ENCODE data around the gene LGR4.

The LGR4 gene

DNA sequence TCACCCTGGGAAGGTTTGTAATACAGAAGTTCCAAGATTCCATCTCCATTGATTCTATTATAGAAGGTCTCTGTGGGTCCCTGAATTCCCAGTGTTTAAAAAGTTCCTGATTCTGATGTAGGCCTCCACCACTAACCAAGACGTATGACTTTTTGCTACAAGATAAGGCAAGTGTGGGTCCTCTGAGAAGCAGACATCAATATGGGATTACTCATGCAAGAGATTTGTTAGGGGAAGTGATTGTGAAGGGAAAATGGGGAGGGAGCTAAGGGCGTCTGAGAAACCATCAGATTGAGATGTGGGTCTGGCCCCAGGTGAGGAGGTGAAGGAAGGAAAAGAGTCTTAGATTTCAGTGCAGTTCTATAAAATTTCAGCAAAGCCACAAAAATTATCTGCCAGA, 10.2 kb upstream of the LGR4 start:
- FAIRE-seq: no peak

DNA sequence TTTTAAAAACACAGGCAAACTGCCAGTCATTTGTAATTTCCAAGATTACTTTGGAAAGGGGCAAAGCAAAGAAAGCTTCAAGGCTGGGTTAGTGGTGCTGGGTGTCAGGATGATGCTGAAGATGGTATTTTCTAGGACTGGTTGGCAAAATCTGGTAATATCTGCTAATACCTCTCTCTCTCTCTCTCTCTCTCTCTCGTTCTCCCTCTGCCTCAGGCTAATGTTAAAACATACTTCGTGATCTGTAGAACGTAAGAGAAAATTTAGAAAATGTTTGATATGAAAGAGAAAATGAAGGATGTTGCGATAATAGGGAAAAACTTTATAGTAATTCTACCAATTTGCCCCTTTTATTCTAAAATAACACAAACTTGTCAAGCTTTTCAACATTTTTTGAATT, 9.4 kb upstream of the LGR4 start:
- FAIRE-seq: no peak

DNA sequence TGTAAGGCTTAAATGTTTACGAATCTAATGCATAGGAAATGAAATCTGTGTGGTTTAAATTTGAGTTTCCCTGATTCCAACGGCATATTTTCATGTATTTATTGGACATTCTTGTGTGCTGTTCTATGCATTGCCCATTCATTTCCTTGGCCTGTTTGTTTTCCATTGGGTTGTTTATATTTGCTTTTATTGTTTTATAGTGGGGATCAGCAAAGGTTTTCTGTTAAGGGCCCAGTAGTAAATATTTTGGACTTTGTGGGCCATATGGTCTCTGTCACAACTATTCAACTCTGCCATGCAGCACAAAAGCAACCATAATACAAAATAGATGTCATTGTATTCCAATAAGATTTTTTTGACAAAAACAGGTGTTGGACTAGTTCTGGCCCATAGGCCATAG, 5.2 kb upstream of the LGR4 start:
- no peak for FAIRE-seq

DNA sequence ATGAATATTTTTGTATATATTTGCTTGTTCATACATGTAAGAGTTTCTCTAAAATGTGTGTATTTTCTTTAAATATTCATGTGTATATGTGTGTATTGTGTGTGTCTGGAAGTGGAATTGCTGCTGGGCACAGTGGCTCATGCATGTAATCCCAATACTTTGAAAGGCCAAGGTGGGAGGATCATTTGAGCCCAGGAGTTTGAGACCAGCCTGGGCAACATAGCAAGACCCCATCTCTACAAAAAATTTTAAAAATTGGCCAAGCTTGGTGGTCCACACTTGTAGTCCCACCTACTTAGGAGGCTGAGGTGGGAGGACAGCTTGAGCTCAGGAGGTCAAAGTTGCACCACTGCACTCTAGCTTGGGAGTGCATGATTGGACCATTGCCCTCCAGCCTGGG, 4.7 kb upstream of the LGR4 start:
- no peak for FAIRE-seq

DNA sequence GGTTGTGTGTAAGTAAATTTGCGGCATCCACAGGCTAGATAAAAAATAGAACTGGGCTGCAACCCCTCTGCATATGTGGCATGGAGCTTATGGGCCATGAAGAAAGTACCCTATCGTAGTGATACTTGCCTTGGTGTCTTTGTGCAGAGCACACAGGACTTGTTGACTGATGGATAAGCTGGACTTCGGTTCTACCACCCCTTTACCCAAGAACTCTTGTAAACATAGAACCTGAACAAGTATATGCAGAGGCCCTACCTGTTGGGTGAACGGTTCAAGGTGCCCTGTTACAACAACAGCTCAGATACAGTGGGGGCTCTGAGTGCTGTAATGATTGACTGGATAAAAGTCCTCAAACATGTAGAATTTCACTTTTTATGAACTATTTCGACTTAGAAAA, 3.0 kb upstream of the LGR4 start:
- no peak for FAIRE-seq

DNA sequence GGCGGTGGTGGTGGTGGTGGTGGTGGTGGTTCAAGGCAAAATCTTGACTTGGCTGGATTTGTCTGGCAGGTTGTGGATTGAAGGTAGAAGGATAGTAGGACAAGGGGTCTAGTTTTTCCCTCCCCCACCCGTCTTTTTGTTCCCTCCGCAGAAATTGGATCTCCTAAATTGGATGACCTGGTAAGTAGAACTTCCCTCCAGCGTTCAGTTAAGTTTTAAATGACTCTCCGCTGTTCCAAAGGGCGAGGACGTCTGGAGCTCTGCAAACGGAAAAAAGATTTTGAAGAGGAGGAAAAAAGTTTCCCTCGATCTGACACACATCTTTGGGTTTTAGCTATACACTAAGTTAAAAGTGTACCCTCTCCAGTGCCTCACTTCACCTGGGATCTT, 422 bp upstream of the LGR4 start:
- FAIRE-seq: no peak

DNA sequence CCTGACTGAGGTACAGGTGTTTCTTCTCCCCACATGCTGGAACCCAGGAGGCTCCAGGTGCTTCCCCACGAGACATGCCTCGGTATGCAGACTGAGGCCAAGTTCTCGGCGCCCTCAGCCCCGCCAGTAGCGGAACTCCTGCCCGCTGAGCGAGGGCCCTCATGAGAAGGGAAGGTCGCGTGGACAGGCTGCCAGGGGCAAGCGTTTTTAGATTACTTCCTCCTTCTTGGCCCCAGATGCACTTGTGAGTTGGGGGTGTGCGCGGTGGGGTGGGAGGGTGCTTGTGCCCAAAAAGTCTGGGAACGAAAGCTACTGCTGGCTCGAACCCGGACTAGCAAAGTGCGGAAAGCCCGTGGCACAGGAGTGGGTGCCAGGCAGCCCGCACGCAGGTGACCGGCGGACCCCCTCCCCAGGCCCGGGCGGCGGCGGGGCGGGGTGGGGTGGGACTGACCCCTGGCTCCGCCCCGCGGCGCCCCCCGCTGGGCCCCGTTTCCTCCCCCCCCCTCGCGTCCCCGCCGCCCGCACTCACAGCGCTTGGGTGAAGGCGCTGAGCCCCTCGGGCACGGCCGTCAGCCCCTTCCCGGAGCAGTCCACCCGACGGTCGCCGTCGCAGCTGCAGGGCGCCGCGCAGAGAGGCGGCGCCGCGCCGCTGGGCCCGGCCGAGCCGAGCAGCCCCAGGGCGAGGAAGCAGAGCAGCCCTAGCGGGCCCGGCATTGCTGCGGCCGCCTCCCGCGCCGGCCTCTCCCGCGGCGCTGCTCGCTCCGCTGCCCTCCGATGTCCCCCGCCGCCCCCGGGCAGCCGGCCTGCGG, 797 bp downstream of the LGR4 start:
- no peak for FAIRE-seq

DNA sequence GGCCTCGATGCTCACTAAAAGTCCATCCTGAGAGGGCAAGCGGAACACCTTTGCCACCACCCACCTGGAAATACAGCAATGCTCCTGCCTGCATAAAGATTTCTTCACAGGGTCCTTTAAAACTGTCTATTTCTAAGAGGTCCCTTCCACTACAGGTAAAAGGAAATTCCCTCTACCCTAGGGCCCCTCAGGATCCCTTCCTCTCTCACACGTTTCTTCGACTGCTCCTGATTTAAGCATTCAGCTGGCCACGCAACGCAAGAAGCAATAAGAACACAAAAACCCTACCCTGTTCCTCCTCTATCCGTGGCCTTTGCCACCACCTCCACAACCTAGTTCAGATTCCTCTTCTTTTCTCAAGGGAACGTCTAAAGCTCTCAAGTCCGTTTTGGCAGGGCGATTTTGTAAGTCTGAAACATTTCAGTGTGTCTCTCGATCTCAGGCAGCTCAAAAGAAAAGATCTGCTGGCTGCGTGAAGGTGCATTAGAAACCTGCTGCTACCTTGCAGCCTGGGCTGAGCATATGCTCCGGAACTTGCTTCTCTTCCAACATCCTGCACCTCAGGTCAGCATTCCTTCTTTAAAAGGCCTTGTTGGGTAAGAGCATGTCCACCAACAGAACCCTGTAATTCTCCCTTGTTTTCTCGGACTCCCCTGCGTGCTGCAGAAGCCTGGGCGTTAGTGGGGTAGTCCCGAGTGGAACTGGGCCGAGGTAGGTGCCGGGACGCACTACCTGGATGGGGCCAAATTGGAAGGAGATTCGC, 1.6 kb downstream of the LGR4 start:
- no peak for FAIRE-seq

DNA sequence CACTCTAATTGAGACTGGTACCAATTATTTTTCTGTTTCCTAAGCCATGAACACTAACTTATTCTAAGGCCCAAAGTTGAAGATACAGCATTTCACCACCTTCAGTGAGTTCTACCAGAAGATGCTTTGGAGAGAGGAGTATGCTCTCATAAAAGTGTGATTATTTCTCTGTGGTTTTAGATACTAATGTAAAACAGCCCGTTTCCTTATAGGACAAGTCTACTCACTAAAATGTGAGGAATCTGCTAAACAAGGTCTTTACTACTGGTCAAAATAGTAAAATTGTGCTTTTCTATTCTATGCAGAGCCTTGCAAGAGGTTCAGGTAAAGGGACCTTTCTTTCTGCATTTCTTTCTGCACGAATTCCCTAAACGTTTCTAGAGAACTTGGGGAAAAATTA, 2.4 kb downstream of the LGR4 start:
- no peak for FAIRE-seq

DNA sequence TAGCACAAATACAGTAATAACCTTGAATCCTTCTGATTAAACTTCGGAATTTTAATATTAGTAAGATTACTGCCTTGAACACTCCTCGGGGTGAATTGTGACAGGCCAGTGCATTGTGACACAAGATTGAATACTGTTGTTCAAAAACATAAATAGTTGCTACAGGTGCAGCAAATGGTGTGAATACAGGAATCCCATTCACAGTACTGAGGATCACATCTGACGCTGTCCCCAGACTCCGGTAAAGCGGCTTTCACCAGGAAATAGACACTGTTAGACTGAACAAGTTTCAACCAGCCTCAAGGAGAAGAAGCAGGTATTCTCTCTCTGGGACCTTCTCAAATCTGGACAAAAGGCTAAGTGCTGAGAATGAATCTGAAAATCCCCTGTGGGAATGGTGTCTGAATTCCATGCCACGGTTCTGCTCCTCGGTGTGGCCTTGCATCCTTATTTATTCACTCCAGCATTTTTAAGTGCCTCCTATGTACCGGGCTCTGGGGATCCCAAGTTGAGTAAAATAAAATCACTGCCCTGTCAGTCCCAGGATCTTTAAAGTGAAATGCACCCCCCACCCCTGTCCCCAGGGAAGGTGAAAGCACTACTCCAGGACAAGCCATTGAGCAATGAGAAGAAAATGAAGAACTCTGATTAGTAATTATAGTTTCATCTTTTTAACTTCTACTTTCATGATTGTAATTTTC, 3.4 kb downstream of the LGR4 start:
- FAIRE-seq: no peak

DNA sequence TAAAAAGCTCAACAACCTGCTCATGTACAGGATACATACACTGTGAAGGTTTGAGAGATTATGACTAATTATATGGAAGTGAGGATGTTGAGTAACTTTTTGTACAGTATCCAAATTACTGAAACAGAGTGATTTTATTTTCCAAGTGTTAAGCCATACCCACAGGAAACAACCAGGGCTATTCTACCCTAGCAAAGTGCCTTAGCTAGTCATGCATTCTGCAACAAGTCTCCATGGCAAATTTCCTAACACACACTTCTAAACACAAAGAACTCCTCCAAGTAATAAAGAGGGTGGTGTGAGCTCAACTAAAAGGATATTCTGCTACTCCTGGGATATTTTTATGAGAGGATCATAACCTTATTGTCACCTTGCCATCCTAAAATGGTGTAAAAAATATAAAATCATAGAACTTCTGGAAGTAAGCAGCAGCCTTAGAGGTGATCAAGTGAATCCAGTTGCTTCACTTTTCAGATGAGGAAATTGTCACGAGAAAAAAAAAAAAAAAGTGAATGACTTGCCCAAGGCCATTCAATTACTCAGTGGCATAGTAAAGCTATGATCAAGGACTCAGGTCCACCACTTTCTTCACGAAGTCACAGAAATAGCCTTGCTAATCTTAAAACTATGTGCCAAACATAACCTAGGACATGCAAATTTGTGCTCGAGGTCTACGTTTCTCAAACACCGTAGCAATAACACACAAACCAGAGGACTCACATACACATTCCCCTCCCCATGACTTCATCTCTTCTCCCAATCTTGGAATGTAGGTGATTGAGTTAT, 4.2 kb downstream of the LGR4 start:
- no peak for FAIRE-seq

DNA sequence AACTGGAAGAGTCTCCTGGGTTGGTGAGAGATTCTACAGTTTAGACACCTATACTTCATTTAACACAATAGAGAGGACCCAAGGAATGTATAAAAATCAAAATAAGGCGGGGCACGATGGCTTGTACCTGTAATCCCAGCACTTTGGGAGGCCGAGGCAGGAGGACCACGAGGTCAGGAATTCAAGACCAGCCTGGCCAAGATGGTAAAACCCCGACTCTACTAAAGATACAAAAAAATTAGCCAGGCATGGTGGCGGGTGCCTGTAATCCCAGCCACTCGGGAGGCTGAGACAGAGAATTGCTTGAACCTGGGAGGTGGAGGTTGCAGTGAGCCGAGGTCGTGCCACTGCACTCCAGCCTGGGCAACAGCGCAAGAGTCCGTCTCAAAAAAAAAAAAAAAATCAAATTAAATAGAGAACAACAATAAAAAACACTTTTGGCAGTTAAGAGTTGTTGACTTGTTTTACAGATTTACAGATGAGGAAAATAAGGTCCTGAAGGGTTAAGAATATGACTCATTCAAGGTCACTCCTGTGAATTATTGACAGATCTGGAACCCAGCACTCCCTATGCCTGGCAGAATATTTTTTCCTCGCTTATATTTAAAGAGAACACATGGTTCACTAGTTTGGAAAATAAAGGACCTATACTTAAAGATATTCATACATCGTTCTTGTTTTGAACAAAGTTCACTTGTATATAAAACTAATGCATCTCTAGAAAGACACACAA, 5.2 kb downstream of the LGR4 start:
- no peak for FAIRE-seq

DNA sequence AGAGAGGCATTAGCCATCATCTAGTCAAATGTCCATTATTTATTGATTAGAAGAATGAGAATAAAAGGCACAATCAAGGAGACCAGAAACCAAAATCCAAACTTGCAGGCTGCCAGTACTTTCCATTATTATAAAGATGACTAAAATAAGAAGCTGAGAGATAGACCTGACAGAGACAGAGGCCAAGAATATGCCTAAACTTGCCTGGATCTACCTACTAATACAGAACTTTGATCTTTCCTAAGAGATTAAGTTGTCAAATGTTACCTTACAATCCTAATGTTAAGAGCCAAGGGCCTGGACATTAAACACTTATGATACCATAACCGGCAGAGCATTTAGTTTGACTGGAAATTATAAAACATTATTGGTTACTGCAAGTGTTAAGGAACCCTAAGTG, 6.2 kb downstream of the LGR4 start:
- no peak for FAIRE-seq

DNA sequence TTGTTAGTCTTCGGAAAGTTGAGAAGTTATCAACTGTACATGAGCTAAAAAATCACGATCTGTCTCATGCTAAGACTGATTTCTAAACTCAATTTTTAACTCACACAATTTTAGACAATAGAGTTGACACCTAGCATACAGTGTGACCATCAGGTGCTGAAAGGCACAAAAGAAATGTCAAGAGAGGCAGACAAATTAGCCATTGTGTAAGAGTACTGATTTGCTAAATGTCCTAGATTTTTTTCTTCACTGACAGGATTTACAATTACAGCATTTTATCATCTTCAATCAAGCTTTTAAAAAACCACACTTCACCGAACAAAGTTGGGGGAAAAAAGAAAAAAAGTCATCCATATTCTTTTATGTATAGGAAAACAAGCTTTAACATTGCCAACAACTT, 7.0 kb downstream of the LGR4 start:
- FAIRE-seq: no peak

DNA sequence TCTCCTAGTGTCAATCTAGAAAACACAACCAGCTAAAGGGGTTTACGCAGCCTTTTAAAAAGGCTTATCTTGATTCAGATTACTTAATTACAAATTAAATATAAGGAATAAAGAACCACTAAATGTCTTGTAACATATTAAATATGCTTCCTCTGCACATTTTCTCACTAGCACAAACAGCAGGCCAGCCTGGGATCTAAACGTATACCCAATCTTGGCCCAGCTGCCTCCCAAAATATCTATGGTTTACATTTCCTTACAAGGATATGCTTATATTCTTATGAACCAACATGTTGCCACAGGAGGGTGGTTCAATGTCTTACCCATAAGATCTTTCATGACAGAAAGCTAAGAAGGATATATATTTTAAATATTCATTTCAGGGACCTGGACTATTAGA, 7.7 kb downstream of the LGR4 start:
- FAIRE-seq: no peak

DNA sequence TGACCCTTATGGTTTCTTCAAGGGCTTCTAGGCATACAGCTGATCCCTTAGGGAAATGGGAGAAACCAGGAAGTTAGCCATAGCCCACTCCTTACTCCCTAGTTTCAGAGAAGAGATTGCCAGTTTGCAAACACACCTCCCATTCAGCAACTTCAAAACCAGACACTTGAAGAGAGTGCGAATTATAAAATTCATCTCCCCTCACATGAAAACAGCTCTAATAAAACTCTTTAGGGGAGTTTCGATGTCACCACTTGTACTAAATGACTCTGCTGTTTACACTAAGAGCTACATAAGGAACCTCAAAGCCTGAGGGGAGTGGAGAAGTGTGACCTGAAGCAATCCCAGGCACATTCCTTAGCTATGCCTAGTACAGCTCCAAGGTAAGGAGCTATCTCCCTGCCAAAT, 8.3 kb downstream of the LGR4 start:
- no peak for FAIRE-seq

DNA sequence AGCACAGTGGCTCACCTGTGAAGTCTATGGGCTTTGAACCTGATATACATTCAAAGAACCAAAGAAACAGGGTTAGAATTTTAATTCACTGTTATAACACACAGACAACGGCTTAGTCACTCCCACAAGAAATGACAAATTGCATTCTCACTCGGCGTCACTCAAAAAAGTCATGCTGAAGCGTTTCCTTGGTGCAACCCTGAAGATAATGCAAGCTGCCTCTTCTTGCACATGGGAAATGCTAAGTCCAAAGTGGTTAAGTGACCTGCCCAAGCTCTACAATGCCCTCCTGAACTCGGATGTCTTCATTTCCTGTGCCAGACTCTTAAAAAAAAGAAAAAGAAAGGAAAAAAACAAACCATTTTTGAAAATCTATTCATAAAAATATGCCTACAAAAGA, 10.0 kb downstream of the LGR4 start:
- FAIRE-seq: no peak

DNA sequence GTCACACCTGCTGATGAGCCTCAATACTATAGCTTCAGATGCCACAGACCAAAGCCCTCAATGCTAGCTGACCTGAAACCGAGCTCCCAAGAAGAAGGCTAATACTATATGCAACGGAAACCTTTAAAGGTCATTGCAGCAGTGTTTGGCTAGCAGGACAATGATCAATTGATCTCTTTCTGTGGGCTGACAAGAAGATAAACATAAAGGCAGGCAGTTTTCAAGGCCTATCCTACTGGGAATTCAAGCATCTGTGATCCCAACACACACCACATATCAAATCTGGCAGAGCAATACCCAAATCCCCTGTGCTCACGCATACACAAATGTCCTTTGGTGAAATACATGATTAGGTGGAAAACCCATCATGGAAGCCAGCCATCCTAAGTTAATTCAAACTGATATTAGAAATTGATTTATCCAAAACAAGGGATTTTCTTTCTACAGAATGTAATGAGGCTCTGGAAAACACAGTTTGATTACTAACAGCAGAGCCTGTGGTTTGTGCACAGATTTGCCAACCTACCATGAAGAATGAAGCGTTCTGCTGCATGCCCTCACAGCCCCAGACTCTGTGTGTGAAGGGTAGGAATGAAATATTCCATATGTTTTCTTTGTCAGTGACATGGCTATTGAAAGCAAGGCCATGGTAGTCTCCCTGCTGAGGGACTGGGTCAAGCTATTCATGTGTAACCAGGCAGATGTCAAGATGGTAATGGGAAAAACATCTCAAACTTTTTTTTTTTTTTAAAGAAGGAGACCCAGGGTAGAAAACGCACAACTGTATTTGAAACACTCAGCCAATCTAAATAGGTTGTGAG, 12.2 kb downstream of the LGR4 start:
- FAIRE-seq: no peak

DNA sequence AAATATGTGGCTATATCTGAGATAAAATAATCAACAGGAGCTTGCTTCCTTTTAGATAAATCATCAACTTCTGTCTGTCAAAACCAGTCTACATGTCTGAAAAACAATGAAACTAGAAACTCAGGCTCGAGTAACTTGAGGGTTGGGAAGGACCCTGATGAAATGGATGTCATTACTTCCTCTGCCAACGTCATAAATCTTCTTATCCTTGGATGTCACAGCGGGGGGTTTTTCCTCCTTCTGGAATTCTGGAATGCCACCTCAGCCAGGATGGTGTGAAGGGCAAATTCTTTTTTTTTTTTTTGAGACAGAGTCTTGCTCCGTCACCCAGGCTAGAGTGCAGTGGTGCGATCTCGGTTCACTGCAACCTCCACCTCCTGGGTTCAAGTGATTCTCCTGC, 13.4 kb downstream of the LGR4 start:
- FAIRE-seq: no peak

DNA sequence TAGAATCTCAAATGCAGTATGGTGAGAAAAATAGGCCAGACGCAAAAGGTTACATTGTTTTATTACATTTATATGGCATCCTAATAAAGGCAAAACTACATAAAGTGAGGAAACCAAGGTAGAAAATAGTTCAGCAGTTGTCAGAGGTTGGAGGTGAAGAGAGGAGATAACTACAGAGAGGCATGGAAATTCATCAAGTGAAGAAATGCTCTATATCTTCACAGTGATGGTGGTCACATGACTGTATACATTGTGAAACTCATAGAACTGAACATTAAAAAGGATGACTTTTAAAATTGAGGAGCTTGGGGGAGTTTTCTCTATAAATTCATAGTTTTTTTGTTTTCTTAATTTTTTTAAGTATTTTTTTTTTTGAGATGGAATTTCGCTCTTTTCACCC, 14.4 kb downstream of the LGR4 start:
- no peak for FAIRE-seq

DNA sequence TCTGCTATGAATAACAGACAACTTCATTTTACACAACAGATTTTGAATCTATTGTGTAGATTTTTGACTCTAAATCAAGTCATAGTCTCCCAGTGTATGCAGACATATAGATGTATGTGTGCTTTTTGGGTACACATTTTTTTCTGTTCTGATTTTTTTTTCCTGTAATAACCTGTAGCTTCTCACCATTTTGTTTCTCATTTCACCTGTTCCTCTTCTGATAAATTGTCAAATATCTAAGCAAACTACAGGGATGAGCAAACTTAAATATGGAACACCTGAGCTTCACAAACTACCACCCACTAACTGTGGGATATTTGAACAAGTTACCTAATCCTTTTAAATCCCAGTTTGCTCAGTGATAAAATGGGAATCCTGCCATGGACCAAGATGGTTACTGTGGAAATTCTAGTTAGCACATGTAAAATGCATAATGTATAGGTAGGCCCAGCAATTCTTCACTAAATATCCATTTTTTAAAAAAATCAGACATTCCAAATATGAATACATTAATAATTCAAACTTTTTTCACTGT, 15.7 kb downstream of the LGR4 start:
- FAIRE-seq: no peak
